Psoas muscle (tissue), 8 donors: ENCODE results near the gene VAV3. TPM values are rescaled to one million over a fixed set of nuclear protein-coding genes. Genes with fewer than 3 reads are reported as not detected.
"Not testable (repeated sequence)": the region's sequence is repeated elsewhere in the genome, so short reads cannot be mapped to it uniquely, and the experiment has no call there.

Experiments used
- ATAC-seq, 4 donors: fragments of 200-7000 bp; cut with Tn5 transposase; one replicate each; pipeline ENCODE4 v1.9.1; 2020; ENCODE audit warnings: moderate library complexity in 3 of 4, mild to moderate bottlenecking in 2 of 4
- DNase-seq, 2 donors: peaks; one replicate each; pipeline ENCODE4 v3.0.0-alpha.2; 2020
- H3K27ac ChIP-seq: fragments of 200-600 bp; one replicate; pipeline ENCODE4 v1.8.0; 2022
- H3K27me3 ChIP-seq, 3 donors: fragments of 200-600 bp in 1 of 3; one replicate each; pipeline versions ENCODE4 v1.6.1 to v1.8.0; 2013 to 2022; ENCODE audit warnings: low read length in 2 of 3, mild to moderate bottlenecking in 2 of 3, moderate library complexity in 1 of 3; ENCODE audit not compliant: insufficient read depth in 3 of 3
- H3K36me3 ChIP-seq, 2 donors: fragments of 200-600 bp in 1 of 2; one replicate each; pipeline versions ENCODE4 v1.6.1 to v1.8.0; 2013 to 2022; ENCODE audit warnings: low read depth in 1 of 2, mild to moderate bottlenecking in 1 of 2, moderate library complexity in 1 of 2; ENCODE audit not compliant: insufficient read depth in 1 of 2
- H3K4me1 ChIP-seq: fragments of 200-600 bp; one replicate; pipeline ENCODE4 v1.8.0; 2022
- H3K4me3 ChIP-seq: fragments of 200-600 bp; one replicate; pipeline ENCODE4 v1.8.0; 2022; ENCODE audit warnings: mild to moderate bottlenecking
- H3K9me3 ChIP-seq: fragments of 200-600 bp; one replicate; pipeline ENCODE4 v1.8.0; 2022
- CTCF ChIP-seq: fragments of 200-600 bp; IDR thresholded peaks from one replicate; pipeline ENCODE4 v1.8.0; 2022; ENCODE audit warnings: antibody characterized with exemption
- WGBS, 3 donors: extraction: QIAGEN DNeasy Blood & Tissue Kit; methylation state at CpG; one replicate each; pipeline versions ENCODE4 v1.1.6 to v1.1.7; 2013; 5-methylcytosine and 5-hydroxymethylcytosine counted together
- intact Hi-C, 2 donors: fragments of 100-400 bp; cut with DNase I; formaldehyde crosslinking; loops; one replicate each; pipeline versions ENCODE4 v1.11.0 to v1.14.2; 2022
- polyA plus RNA-seq, 3 donors: library from polyadenylated mRNA; stranded (reverse); fragments of 200-250 nt; gene quantifications; one replicate each; pipeline ENCODE4 v1.2.3, GENCODE V29; 2013
- total RNA-seq, 4 donors: library from RNA; stranded (reverse); fragmentation: NEBNext Ultra II Directional in 2 of 4; extraction: Animal tissue kit (Norgen Biotek cat#: 25700) in 2 of 4; gene quantifications; one replicate each; pipeline versions ENCODE4 v1.2.1 to v1.2.4, GENCODE V29; 2021 to 2023
- donor health status: healthy with polysubstance abuse.
- donor health status: DM: no; HTN: no; CAD: no; lungs with moderate emphysema.
- donor health status: Bipolar disorder and iron deficiency.
- donor health status: healthy.
- donor health status: DM: yes; HTN: yes; CAD: no.
- donor health status: DM: no; HTN: no; CAD: no.
- donor health status: DM: no; HTN: no; CAD: no.
- donor health status: DM: yes; HTN: yes; CAD: no.

Gene VAV3
- total and polyA plus RNA-seq, 7 donors = 0.28 to 1.7 (median 0.72) TPM

- Histone ChIP-seq H3K9me3 (no peaks in the 10 kb centered on the region), H3K4me3 (no peak overlapping the region), H3K27ac (no peak overlapping the region), H3K4me1 (no peaks in the 10 kb centered on the region), H3K36me3 (no peaks in the 10 kb centered on the region), H3K27me3 (no peaks in the 10 kb centered on the region)
- TF ChIP-seq CTCF = no peak
- WGBS, 3 donors = 90 to 96% (median 91%) methylated on average over 4 of the region's 4 CpGs
- intact Hi-C loops = no loop called here
- ATAC-seq = no peak
- no peak for DNase-seq
Measured at GRCh38 chr1:107740579-107740978, 224.4 kb downstream of the VAV3 start.

GRCh38 chr1:107739651-107740050 is 225.3 kb downstream of the VAV3 start:
- Histone ChIP-seq H3K36me3 (no peaks in the 10 kb centered on the region), H3K9me3 (no peaks in the 10 kb centered on the region), H3K4me1 (no peaks in the 10 kb centered on the region), H3K27ac (no peak overlapping the region), H3K27me3 (no peaks in the 10 kb centered on the region), H3K4me3 (no peak overlapping the region)
- WGBS, 3 donors = 36 to 47% (median 40%) methylated on average over 2 of the region's 2 CpGs
- TF ChIP-seq CTCF = no peak
- no peak for DNase-seq
- intact Hi-C loops = no loop called here
- no peak for ATAC-seq

- DNase-seq = no peak
- intact Hi-C loops = no loop called here
- Histone ChIP-seq H3K36me3 (no peaks in the 10 kb centered on the region), H3K4me1 (no peaks in the 10 kb centered on the region), H3K27ac (no peak overlapping the region), H3K27me3 (no peaks in the 10 kb centered on the region), H3K4me3 (no peak overlapping the region), H3K9me3 (no peaks in the 10 kb centered on the region)
- no peak for ATAC-seq
- 21 to 34% (median 22%) methylated on average over 4 of the region's 4 CpGs for WGBS, 3 donors
- TF ChIP-seq CTCF = no peak
Measured at GRCh38 chr1:107739201-107739600, 225.8 kb downstream of the VAV3 start.

- H3K9me3 ChIP-seq, DNase-seq, H3K27me3 ChIP-seq, ATAC-seq, H3K4me3 ChIP-seq, H3K36me3 ChIP-seq, intact Hi-C loops, H3K4me1 ChIP-seq, H3K27ac ChIP-seq: not testable (repeated sequence)
- whole genome bisulfite sequencing, 3 donors = 50 to 83% (median 56%) methylated on average over 7 of the region's 7 CpGs
Measured at GRCh38 chr1:107733401-107733800, 231.6 kb downstream of the VAV3 start.

GRCh38 chr1:107727866-107728265 is 237.1 kb downstream of the VAV3 start:
- H3K4me1 ChIP-seq = no peaks in the 10 kb centered on the region
- no peak overlapping the region for H3K27ac ChIP-seq
- H3K4me3 ChIP-seq = no peak overlapping the region
- intact Hi-C loops = no loop called here
- no peak for DNase-seq
- H3K36me3 ChIP-seq = no peaks in the 10 kb centered on the region
- no peaks in the 10 kb centered on the region for H3K9me3 ChIP-seq
- 74 to 88% (median 81%) methylated on average over 2 of the region's 2 CpGs for WGBS, 3 donors
- H3K27me3 ChIP-seq = no peaks in the 10 kb centered on the region
- no peak for ATAC-seq
- TF ChIP-seq CTCF = no peak
